ENCODE measurements around the gene FTCD.

DNA sequence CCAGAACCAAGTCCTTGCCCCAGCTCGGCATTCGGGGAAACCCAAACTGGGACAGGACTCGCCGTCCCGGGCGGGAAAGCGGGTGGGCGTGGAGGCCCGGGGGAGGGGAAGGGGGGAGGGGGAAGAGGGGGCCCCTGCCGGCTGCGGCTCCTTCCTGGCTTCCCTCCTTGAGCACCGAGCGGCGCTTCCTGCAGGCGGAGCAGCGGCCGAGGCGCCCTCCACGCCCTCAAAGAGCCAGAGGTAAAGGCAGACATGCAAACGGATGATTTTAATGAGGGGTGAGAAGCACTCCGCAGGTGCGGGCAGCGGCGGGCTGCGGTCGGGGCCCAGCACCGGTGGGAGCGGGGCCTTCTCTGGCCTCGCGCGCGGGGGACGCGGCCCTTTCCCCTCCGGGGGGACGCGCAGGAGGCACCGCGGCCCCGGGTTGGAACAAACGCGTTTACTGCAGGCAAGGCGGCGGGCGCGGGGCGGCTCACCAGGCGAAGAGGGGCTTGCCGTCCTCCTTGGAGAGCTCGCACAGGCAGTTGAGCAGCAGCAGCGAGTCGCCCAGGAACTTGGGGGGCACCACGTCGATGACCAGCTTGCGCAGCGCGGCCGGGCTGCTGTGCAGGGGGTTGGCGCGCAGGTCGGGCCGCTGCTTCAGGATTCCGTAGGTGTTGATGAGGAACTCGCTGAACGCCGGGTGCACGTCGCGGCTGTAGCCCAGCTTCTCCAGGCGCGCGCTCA lies 5.7 kb upstream of the FTCD start:
- TF ChIP-seq, protein P1, sequence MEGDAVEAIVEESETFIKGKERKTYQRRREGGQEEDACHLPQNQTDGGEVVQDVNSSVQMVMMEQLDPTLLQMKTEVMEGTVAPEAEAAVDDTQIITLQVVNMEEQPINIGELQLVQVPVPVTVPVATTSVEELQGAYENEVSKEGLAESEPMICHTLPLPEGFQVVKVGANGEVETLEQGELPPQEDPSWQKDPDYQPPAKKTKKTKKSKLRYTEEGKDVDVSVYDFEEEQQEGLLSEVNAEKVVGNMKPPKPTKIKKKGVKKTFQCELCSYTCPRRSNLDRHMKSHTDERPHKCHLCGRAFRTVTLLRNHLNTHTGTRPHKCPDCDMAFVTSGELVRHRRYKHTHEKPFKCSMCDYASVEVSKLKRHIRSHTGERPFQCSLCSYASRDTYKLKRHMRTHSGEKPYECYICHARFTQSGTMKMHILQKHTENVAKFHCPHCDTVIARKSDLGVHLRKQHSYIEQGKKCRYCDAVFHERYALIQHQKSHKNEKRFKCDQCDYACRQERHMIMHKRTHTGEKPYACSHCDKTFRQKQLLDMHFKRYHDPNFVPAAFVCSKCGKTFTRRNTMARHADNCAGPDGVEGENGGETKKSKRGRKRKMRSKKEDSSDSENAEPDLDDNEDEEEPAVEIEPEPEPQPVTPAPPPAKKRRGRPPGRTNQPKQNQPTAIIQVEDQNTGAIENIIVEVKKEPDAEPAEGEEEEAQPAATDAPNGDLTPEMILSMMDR (conservative IDR thresholded peaks at IDR 0.05 in 1 of 2, IDR thresholded peaks at IDR 0.05 in 1 of 2; ENCODE audit: low read depth in 1 of 2, low read length in 2 of 2) = no peak
- no peak for TF ChIP-seq EZH2 (IDR thresholded peaks at IDR 0.05; ENCODE audit: low read length, missing control alignments)

Data from fibroblast of lung (primary cell).